HEK293 (cell line): Measurements from ENCODE around the gene FRMD4A.

Source experiments
- CTCF ChIA-PET: fragments of 350-600 bp; formaldehyde crosslinking; extraction: SDS; loops from one replicate; lab custom pipeline; 2021; ENCODE audit warnings: antibody characterized with exemption; lab: Yijun Ruan, JAX
- POLR2A ChIA-PET: fragments of 300-600 bp; formaldehyde crosslinking; extraction: SDS; loops from one replicate; lab custom pipeline; 2020; ENCODE audit warnings: antibody characterized with exemption, inconsistent platforms; lab: Yijun Ruan, JAX
- H3K27ac ChIP-seq: fragments of 200-500 bp; sonication (Bioruptor generic); 2 replicates; pipeline ENCODE4 v1.5.1; 2014; ENCODE audit warnings: low read depth, low read length, control low read depth, inconsistent platforms; ENCODE audit errors: extremely low read depth
- H3K36me3 ChIP-seq, 2 experiments: fragments of 200-500 bp in 1 of 2; sonication (Bioruptor generic) in 1 of 2; 1 replicate in 1 of 2; 2 replicates in 1 of 2; pipeline ENCODE4 v1.5.1; 2014 to 2017; ENCODE audit warnings: inconsistent platforms in 2 of 2, low read length in 2 of 2; ENCODE audit not compliant: control insufficient read depth in 2 of 2, insufficient read depth in 1 of 2
- H3K4me1 ChIP-seq: fragments of 200-500 bp; sonication (Bioruptor generic); 2 replicates; pipeline ENCODE4 v1.5.1; 2014; ENCODE audit warnings: mild to moderate bottlenecking, low read length, inconsistent platforms; ENCODE audit not compliant: control insufficient read depth, insufficient read depth
- H3K4me3 ChIP-seq: 2 replicates; pipeline ENCODE4 v1.5.1; 2011; ENCODE audit warnings: low read depth, mild to moderate bottlenecking, control low read depth, low read length, moderate library complexity
- H3K9me3 ChIP-seq: fragments of 200-500 bp; sonication (Bioruptor generic); 2 replicates; pipeline ENCODE4 v1.5.1; 2014; ENCODE audit warnings: low read depth, low read length, inconsistent platforms; ENCODE audit not compliant: control insufficient read depth, insufficient read depth
- BCL11B ChIP-seq: fragments of 450-650 bp; formaldehyde crosslinking; IDR thresholded peaks from 2 replicates; pipeline ENCODE4 v1.5.1; 2016; ENCODE audit warnings: low read depth, missing biosample characterization, missing genetic modification characterization
- GLIS1 ChIP-seq: fragments of 450-650 bp; formaldehyde crosslinking; IDR thresholded peaks from 2 replicates; pipeline ENCODE4 v1.5.1; 2016; ENCODE audit warnings: missing biosample characterization, missing genetic modification characterization
- TRIM28 ChIP-seq: IDR thresholded peaks from 2 replicates; pipeline ENCODE4 v1.6.1; 2011; ENCODE audit warnings: low read length, control low read depth, borderline replicate concordance
- WT1 ChIP-seq: fragments of 450-650 bp; formaldehyde crosslinking; IDR thresholded peaks from 2 replicates; pipeline ENCODE4 v1.5.1; 2016; ENCODE audit warnings: missing biosample characterization, missing genetic modification characterization
- ZBTB10 ChIP-seq: fragments of 450-650 bp; formaldehyde crosslinking; IDR thresholded peaks from 2 replicates; pipeline ENCODE4 v1.5.1; 2016; ENCODE audit warnings: missing biosample characterization, missing genetic modification characterization
- ZBTB20 ChIP-seq: fragments of 450-650 bp; formaldehyde crosslinking; IDR thresholded peaks from 2 replicates; pipeline ENCODE4 v1.5.1; 2016; ENCODE audit warnings: missing biosample characterization, missing genetic modification characterization
- ZBTB44 ChIP-seq: fragments of 450-650 bp; IDR thresholded peaks from 2 replicates; pipeline ENCODE4 v1.5.1; 2018; ENCODE audit warnings: missing biosample characterization, mild to moderate bottlenecking, missing genetic modification characterization
- ZBTB7A ChIP-seq: fragments of 450-650 bp; formaldehyde crosslinking; IDR thresholded peaks from 2 replicates; pipeline ENCODE4 v1.5.1; 2016; ENCODE audit warnings: low read depth, missing biosample characterization, missing genetic modification characterization
- ZNF169 ChIP-seq: fragments of 450-650 bp; formaldehyde crosslinking; IDR thresholded peaks from 2 replicates; pipeline ENCODE4 v1.5.1; 2016; ENCODE audit warnings: missing biosample characterization, missing genetic modification characterization
- ZNF174 ChIP-seq: fragments of 450-650 bp; formaldehyde crosslinking; IDR thresholded peaks from 2 replicates; pipeline ENCODE4 v1.5.0; 2017; ENCODE audit warnings: missing biosample characterization, mild to moderate bottlenecking, missing genetic modification characterization
- ZNF175 ChIP-seq: fragments of 450-650 bp; formaldehyde crosslinking; IDR thresholded peaks from 2 replicates; pipeline ENCODE4 v1.5.1; 2016; ENCODE audit warnings: missing biosample characterization, missing genetic modification characterization
- ZNF280D ChIP-seq: fragments of 450-650 bp; formaldehyde crosslinking; IDR thresholded peaks from 2 replicates; pipeline ENCODE4 v1.5.1; 2016; ENCODE audit warnings: missing biosample characterization, missing genetic modification characterization
- ZNF362 ChIP-seq: fragments of 450-650 bp; formaldehyde crosslinking; IDR thresholded peaks from 2 replicates; pipeline ENCODE4 v1.5.1; 2016; ENCODE audit warnings: missing biosample characterization, missing genetic modification characterization
- ZNF530 ChIP-seq: fragments of 450-650 bp; formaldehyde crosslinking; IDR thresholded peaks from 2 replicates; pipeline ENCODE4 v1.5.1; 2016; ENCODE audit warnings: low read depth, missing biosample characterization, missing genetic modification characterization
- ZNF549 ChIP-seq: fragments of 450-650 bp; IDR thresholded peaks from 2 replicates; pipeline ENCODE4 v1.5.1; 2018; ENCODE audit warnings: missing biosample characterization, missing genetic modification characterization, mild to moderate bottlenecking, inconsistent platforms, moderate library complexity
- ZNF585B ChIP-seq: fragments of 450-650 bp; formaldehyde crosslinking; IDR thresholded peaks from 2 replicates; pipeline ENCODE4 v1.5.1; 2016; ENCODE audit warnings: missing biosample characterization, missing genetic modification characterization
- ZNF621 ChIP-seq: fragments of 450-650 bp; formaldehyde crosslinking; IDR thresholded peaks from 2 replicates; pipeline ENCODE4 v1.5.1; 2017; ENCODE audit warnings: missing biosample characterization, missing genetic modification characterization
- ZNF639 ChIP-seq: fragments of 450-650 bp; formaldehyde crosslinking; IDR thresholded peaks from 2 replicates; pipeline ENCODE4 v1.5.1; 2016; ENCODE audit warnings: missing biosample characterization, missing genetic modification characterization
- ZSCAN23 ChIP-seq: fragments of 450-650 bp; formaldehyde crosslinking; IDR thresholded peaks from 2 replicates; pipeline ENCODE4 v1.5.1; 2016; ENCODE audit warnings: missing biosample characterization, missing genetic modification characterization

FRMD4A gene

GRCh38 chr10:13991353-13991752 lies 339.4 kb downstream of the FRMD4A start:
- POLR2A ChIA-PET = no interaction called here

More at GRCh38 chr10:13991353-13991752, 339.4 kb downstream of the FRMD4A start:
- H3K36me3 ChIP-seq = no peaks in the 10 kb centered on the region
- no peak overlapping the region for H3K27ac ChIP-seq
- CTCF ChIA-PET = no interaction called here
- no peak overlapping the region for H3K4me3 ChIP-seq
- H3K4me1 ChIP-seq = peaks cover 4% of the 10 kb centered on the region
- no peak for TF ChIP-seq ZNF174
- no peak for TF ChIP-seq ZNF549 (tag by site-specific recombination)
- no peak for TF ChIP-seq ZNF169 (tag by site-specific recombination)
- no peak for TF ChIP-seq ZBTB7A (tag by site-specific recombination)
- no peak for TF ChIP-seq WT1
- TF ChIP-seq ZNF362 (tag by site-specific recombination) = no peak
- TF ChIP-seq ZNF621 (tag by site-specific recombination) = no peak
- no peak for TF ChIP-seq ZNF175 (tag by site-specific recombination)
- no peak for TF ChIP-seq ZNF280D
- TF ChIP-seq ZNF585B (tag by site-specific recombination) = no peak
- TF ChIP-seq ZSCAN23 (tag by site-specific recombination) = no peak
- no peak for TF ChIP-seq ZBTB10 (tag by site-specific recombination)
- TF ChIP-seq ZBTB44 = no peak
- no peak for TF ChIP-seq BCL11B (tag by site-specific recombination)
- no peak for TF ChIP-seq TRIM28
- no peak for TF ChIP-seq ZBTB20 (tag by site-specific recombination)
- TF ChIP-seq ZNF530 (tag by site-specific recombination) = no peak
- TF ChIP-seq ZNF639 (tag by site-specific recombination) = no peak
- no peak for TF ChIP-seq GLIS1 (tag by site-specific recombination)
- TF ChIP-seq, all 188 proteins: peak for 0
- H3K9me3 ChIP-seq = no peaks in the 10 kb centered on the region
